HEK293T (cell line): ENCODE results near the gene ANO3.

ENCODE experiments used
- ARNT ChIP-seq: fragments of 450-650 bp; IDR thresholded peaks from 2 replicates; pipeline ENCODE4 v1.6.1; 2017; ENCODE audit warnings: mild to moderate bottlenecking
- BHLHE40 ChIP-seq: fragments of 450-650 bp; IDR thresholded peaks from 2 replicates; pipeline ENCODE4 v1.6.1; 2016; ENCODE audit warnings: mild to moderate bottlenecking, moderate library complexity, borderline replicate concordance
- FOXA1 ChIP-seq: fragments of 450-650 bp; IDR thresholded peaks from 2 replicates; pipeline ENCODE4 v1.6.1; 2016; ENCODE audit warnings: mild to moderate bottlenecking
- FOXK2 ChIP-seq: fragments of 450-650 bp; IDR thresholded peaks from 2 replicates; pipeline ENCODE4 v1.6.1; 2016; ENCODE audit warnings: mild to moderate bottlenecking
- FOXM1 ChIP-seq: fragments of 450-650 bp; IDR thresholded peaks from 2 replicates; pipeline ENCODE4 v1.6.1; 2017; ENCODE audit warnings: mild to moderate bottlenecking, borderline replicate concordance
- HDGF ChIP-seq: fragments of 450-650 bp; IDR thresholded peaks from 2 replicates; pipeline ENCODE4 v1.6.1; 2017; ENCODE audit warnings: antibody characterized with exemption, borderline replicate concordance
- LEF1 ChIP-seq: fragments of 450-650 bp; IDR thresholded peaks from 2 replicates; pipeline ENCODE4 v1.6.1; 2017; ENCODE audit warnings: mild to moderate bottlenecking, borderline replicate concordance
- NFRKB ChIP-seq: fragments of 450-650 bp; IDR thresholded peaks from 2 replicates; pipeline ENCODE4 v1.6.1; 2016; ENCODE audit warnings: mild to moderate bottlenecking, moderate library complexity
- SP1 ChIP-seq: fragments of 450-650 bp; IDR thresholded peaks from 2 replicates; pipeline ENCODE4 v1.6.1; 2017
- TARDBP ChIP-seq: fragments of 450-650 bp; IDR thresholded peaks from 2 replicates; pipeline ENCODE4 v1.6.1; 2016
- ZNF384 ChIP-seq: fragments of 450-650 bp; IDR thresholded peaks from 2 replicates; pipeline ENCODE4 v1.6.1; 2016

- no peak for TF ChIP-seq NFRKB
- no peak for TF ChIP-seq TARDBP
- no peak for TF ChIP-seq ZNF384
- no peak for TF ChIP-seq FOXM1
- no peak for TF ChIP-seq BHLHE40
- no peak for TF ChIP-seq SP1
- TF ChIP-seq LEF1: no peak
- no peak for TF ChIP-seq FOXK2
- TF ChIP-seq ARNT: no peak
- no peak for TF ChIP-seq HDGF
- TF ChIP-seq FOXA1: no peak
Measured at GRCh38 chr11:26512196-26512595, 180.3 kb downstream of the ANO3 start.
